NB4 (cell line): ENCODE measurements around the gene RASSF5.
"Not testable (repeated sequence)": the region's sequence is repeated elsewhere in the genome, so short reads cannot be mapped to it uniquely, and the experiment has no call there.

Experiments used
- DNase-seq: peaks from one replicate; pipeline ENCODE4 v3.0.0; 2010; ENCODE audit warnings: low read depth
- H3K4me3 ChIP-seq: one replicate; pipeline ENCODE4 v1.5.1; 2011; ENCODE audit warnings: mild to moderate bottlenecking, low read depth, low read length, moderate library complexity
- CTCF ChIP-seq: IDR thresholded peaks from one replicate; pipeline ENCODE4 v1.5.1; 2012; ENCODE audit warnings: low read depth, low read length
- MAX ChIP-seq: IDR thresholded peaks from 2 replicates; pipeline ENCODE4 v1.6.1; 2011; ENCODE audit warnings: low read depth, low read length
- MYC ChIP-seq: IDR thresholded peaks from 2 replicates; pipeline ENCODE4 v1.6.1; 2011; ENCODE audit warnings: low read depth, low read length
- POLR2A ChIP-seq: IDR thresholded peaks from 2 replicates; pipeline ENCODE4 v1.6.1; 2011; ENCODE audit warnings: mild to moderate bottlenecking; ENCODE audit not compliant: insufficient read length; ENCODE audit errors: extremely low read depth

RASSF5 gene

DNA sequence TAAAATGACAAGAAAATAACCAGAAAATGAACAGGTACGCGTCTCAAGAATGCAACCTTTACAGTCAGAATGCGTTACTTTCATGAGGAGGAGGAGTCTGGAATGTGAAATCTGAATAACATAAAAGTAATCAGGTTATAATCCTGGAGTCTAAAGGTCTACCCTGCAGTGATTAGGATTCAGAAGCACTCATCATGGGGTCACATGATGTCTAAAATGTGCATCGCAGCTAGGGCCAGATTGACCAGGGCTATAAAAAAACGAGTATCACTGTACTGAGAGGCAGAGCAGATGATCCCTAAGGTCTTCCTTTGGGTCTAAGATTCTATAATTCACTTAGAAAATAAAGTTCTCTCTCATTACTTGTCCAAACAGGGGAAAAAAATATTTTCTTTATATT lies 97.5 kb downstream of the RASSF5 start:
- no peak for DNase-seq
- TF ChIP-seq MYC (no peak), POLR2A (no peak), MAX (no peak)
- H3K4me3 ChIP-seq = no peak overlapping the region

DNA sequence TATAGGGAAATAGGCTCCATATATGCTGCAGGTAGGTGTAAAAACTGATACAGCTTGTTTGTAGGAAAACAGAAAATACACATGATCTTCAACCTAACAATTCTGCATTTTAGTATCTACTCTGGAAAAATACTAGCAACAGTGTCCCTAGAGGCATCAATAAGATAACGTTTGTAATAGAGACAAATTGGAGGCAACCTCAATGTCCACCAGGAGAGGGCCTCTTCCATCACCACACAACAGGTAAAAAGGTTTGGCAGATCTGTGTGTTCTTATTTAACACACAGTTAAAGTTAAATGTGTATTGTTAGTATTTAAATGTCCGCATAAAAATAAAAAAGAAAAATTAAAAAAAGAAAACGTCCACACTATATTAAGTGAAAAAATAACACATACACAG lies 99.5 kb downstream of the RASSF5 start:
- TF ChIP-seq CTCF (peak; percentile 37), POLR2A (no peak)
- peak; percentile 54 for DNase-seq
- no peak overlapping the region for H3K4me3 ChIP-seq

GRCh38 chr1:206608108-206608698 lies 100.9 kb downstream of the RASSF5 start:
- TF ChIP-seq CTCF = peak; percentile 61
- no peak for TF ChIP-seq MAX
- TF ChIP-seq MYC = no peak
- TF ChIP-seq POLR2A = no peak
- DNase-seq = peak; percentile 62

GRCh38 chr1:206609229-206609991 lies 102.1 kb downstream of the RASSF5 start:
- no peak for TF ChIP-seq MAX
- TF ChIP-seq MYC = no peak
- TF ChIP-seq POLR2A = no peak
- no peak for TF ChIP-seq CTCF
- no peak overlapping the region for H3K4me3 ChIP-seq
- no peak for DNase-seq

More at GRCh38 chr1:206608108-206608698, 100.9 kb downstream of the RASSF5 start:
- H3K4me3 ChIP-seq = no peak overlapping the region

- H3K4me3 ChIP-seq = peak within 1 kb of the TSS; percentile 85
- DNase-seq = peak; percentile 93
- peak; percentile 69 for TF ChIP-seq POLR2A
- TF ChIP-seq MYC = peak; percentile 86
- peak; percentile 83 for TF ChIP-seq MAX
- peak; percentile 88 for TF ChIP-seq CTCF
These were observed 105.0 kb downstream of the RASSF5 start, which contains the start of gene EIF2D for GRCh38 chr1:206612129-206612876. TSS of gene EIF2D (minus strand) at chr1:206612465. CDS start at chr1:206612342, 123 bp downstream.

GRCh38 chr1:206626396-206626795 lies 119.1 kb downstream of the RASSF5 start:
- not testable (repeated sequence) for H3K4me3 ChIP-seq, DNase-seq
